Smooth muscle cell (in vitro differentiated cells): ENCODE results near the gene MBD5. TPM values are rescaled to one million over a fixed set of nuclear protein-coding genes. Genes with fewer than 3 reads are reported as not detected.
"Not testable (repeated sequence)": the region's sequence is repeated elsewhere in the genome, so short reads cannot be mapped to it uniquely, and the experiment has no call there.

Experiments used
- DNase-seq: peaks from one replicate; lab custom pipeline; 2025; ENCODE audit not compliant: unreplicated experiment; lab: John Stamatoyannopoulos, UW
- H2AFZ ChIP-seq: fragments of 200-600 bp; sonication (generic); 2 replicates; pipeline ENCODE4 v1.6.0; 2016; ENCODE audit warnings: antibody characterized with exemption, low read depth, mild to moderate bottlenecking
- H3F3A ChIP-seq: fragments of 200-600 bp; sonication (generic); 2 replicates; pipeline ENCODE4 v1.6.0; 2017; ENCODE audit warnings: antibody characterized with exemption, low read depth
- H3K27ac ChIP-seq: fragments of 200-600 bp; sonication (generic); 2 replicates; pipeline ENCODE4 v1.5.1; 2016; ENCODE audit warnings: low read depth, mild to moderate bottlenecking
- H3K27me3 ChIP-seq: fragments of 200-600 bp; sonication (generic); 2 replicates; pipeline ENCODE4 v1.6.1; 2016; ENCODE audit warnings: low read depth, mild to moderate bottlenecking
- H3K36me3 ChIP-seq: fragments of 200-600 bp; sonication (generic); 2 replicates; pipeline ENCODE4 v1.5.1; 2016; ENCODE audit warnings: low read depth
- H3K4me1 ChIP-seq: fragments of 200-600 bp; sonication (generic); 2 replicates; pipeline ENCODE4 v1.5.1; 2016; ENCODE audit warnings: low read depth
- H3K4me2 ChIP-seq: fragments of 200-600 bp; sonication (generic); 2 replicates; pipeline ENCODE4 v1.6.0; 2016; ENCODE audit warnings: mild to moderate bottlenecking
- H3K4me3 ChIP-seq: fragments of 200-600 bp; sonication (generic); 2 replicates; pipeline ENCODE4 v1.5.1; 2016; ENCODE audit warnings: mild to moderate bottlenecking
- H3K79me2 ChIP-seq: fragments of 200-600 bp; sonication (generic); 2 replicates; pipeline ENCODE4 v1.6.0; 2016; ENCODE audit warnings: low read depth, mild to moderate bottlenecking
- H3K9ac ChIP-seq: fragments of 200-600 bp; sonication (generic); 2 replicates; pipeline ENCODE4 v1.6.0; 2016; ENCODE audit warnings: low read depth
- H3K9me3 ChIP-seq: fragments of 200-600 bp; sonication (generic); replicated peaks from 2 replicates; pipeline ENCODE4 v1.5.1; 2016; ENCODE audit warnings: low read depth
- H4K20me1 ChIP-seq: fragments of 200-600 bp; sonication (generic); 2 replicates; pipeline ENCODE4 v1.6.0; 2016; ENCODE audit warnings: low read depth
- WGBS: methylation state at CpG from one replicate; pipeline ENCODE4 v1.1.7; 2016; ENCODE audit warnings: low lambda C conversion rate; 5-methylcytosine and 5-hydroxymethylcytosine counted together
- polyA plus RNA-seq: library from polyadenylated mRNA; unstranded; fragments of >200 nt; fragmentation: Nextera tagmentation; extraction: Ambion mirVana; gene quantifications from 2 replicates; pipeline ENCODE4 v1.2.1, GENCODE V29; 2016
- total RNA-seq: library from RNA; depleted of rRNA; stranded (reverse); fragments of >200 nt; gene quantifications from 2 replicates; pipeline ENCODE4 v1.2.3, GENCODE V29; 2014
- TF ChIP-seq, protein P1 (sequence below): fragments of 200-600 bp; sonication (generic); IDR thresholded peaks from 2 replicates; pipeline ENCODE4 v1.5.1; 2017; ENCODE audit warnings: borderline replicate concordance, mild to moderate bottlenecking, antibody characterized with exemption; ENCODE audit not compliant: insufficient read depth, poor library complexity, severe bottlenecking

The MBD5 gene
- total and polyA plus RNA-seq, 2 experiments from 2014 or later, result 25.7 to 31.2 TPM

GRCh38 chr2:147996828-147997227 lies 24.1 kb upstream of the MBD5 start:
- no peaks in the 10 kb centered on the region for H3K9me3 ChIP-seq
- DNase-seq, result no peak
- no peak overlapping the region for H3K27ac ChIP-seq
- H3F3A ChIP-seq, result no peaks in the 10 kb centered on the region
- TF ChIP-seq, protein P1, sequence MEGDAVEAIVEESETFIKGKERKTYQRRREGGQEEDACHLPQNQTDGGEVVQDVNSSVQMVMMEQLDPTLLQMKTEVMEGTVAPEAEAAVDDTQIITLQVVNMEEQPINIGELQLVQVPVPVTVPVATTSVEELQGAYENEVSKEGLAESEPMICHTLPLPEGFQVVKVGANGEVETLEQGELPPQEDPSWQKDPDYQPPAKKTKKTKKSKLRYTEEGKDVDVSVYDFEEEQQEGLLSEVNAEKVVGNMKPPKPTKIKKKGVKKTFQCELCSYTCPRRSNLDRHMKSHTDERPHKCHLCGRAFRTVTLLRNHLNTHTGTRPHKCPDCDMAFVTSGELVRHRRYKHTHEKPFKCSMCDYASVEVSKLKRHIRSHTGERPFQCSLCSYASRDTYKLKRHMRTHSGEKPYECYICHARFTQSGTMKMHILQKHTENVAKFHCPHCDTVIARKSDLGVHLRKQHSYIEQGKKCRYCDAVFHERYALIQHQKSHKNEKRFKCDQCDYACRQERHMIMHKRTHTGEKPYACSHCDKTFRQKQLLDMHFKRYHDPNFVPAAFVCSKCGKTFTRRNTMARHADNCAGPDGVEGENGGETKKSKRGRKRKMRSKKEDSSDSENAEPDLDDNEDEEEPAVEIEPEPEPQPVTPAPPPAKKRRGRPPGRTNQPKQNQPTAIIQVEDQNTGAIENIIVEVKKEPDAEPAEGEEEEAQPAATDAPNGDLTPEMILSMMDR, result no peak
- H3K9ac ChIP-seq, result no peak overlapping the region
- peaks cover 17% of the 10 kb centered on the region for H3K4me1 ChIP-seq
- H2AFZ ChIP-seq, result no peak overlapping the region
- H3K4me2 ChIP-seq, result no peak overlapping the region
- H3K36me3 ChIP-seq, result no peaks in the 10 kb centered on the region
- no peak overlapping the region for H3K4me3 ChIP-seq
- H4K20me1 ChIP-seq, result peaks cover 45% of the 10 kb centered on the region
- H3K79me2 ChIP-seq, result peaks cover 80% of the 10 kb centered on the region
- no peaks in the 10 kb centered on the region for H3K27me3 ChIP-seq

DNA sequence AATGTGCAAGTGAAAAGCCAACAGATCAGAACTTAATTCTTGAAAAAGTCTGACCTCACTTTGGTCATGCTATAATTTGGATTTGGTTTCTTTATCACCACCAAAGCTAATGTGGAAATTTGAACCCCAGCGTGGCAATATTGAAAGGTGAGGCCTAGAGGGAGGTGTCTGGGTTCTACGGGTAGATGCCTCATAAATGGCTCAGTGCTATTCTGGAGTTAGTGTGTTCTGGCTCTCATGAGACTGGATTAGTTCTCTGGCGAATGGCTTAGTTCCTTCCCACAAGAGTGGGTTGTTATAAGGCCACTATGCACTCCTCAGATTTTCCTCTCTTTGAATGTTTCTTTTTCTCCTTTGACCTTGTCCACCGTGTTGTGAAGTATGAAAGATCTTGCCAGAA lies 22.7 kb upstream of the MBD5 start:
- Histone ChIP-seq H3K9me3 (no peaks in the 10 kb centered on the region), H3K79me2 (peaks cover 82% of the 10 kb centered on the region)

DNA sequence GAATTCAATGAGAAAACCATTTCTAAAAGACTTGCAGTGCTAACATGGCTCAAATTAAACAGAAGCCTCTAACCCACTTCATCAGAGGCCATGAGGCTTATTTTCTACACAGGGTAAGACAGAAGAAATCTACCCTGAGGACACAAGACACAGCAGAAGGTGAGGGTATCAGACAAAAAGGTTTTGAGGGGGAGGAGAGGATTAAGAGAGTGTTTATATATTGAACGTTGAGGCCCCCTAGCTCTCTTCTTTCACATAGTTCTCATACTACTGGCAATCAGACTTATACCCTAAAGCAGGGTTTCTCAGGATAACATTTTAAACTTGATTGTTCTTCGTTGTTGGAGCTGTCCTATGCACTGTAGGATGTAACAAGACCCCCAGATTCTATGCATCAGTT lies 21.8 kb upstream of the MBD5 start:
- WGBS, result 49% methylated on average over 2 of the region's 2 CpGs

More for the DNA sequence above, 22.7 kb upstream of the MBD5 start:
- Histone ChIP-seq H3K27me3 (no peaks in the 10 kb centered on the region), H3K36me3 (no peaks in the 10 kb centered on the region), H3K4me2 (peak overlapping the region; percentile 3), H3K27ac (no peak overlapping the region), H3K9ac (no peak overlapping the region), H3K4me1 (peaks cover 17% of the 10 kb centered on the region), H2AFZ (no peak overlapping the region), H3F3A (no peaks in the 10 kb centered on the region), H3K4me3 (no peak overlapping the region), H4K20me1 (peaks cover 32% of the 10 kb centered on the region)
- TF ChIP-seq, protein P1, result no peak
- WGBS, result 46% methylated on average over 4 of the region's 4 CpGs
- no peak for DNase-seq

DNA sequence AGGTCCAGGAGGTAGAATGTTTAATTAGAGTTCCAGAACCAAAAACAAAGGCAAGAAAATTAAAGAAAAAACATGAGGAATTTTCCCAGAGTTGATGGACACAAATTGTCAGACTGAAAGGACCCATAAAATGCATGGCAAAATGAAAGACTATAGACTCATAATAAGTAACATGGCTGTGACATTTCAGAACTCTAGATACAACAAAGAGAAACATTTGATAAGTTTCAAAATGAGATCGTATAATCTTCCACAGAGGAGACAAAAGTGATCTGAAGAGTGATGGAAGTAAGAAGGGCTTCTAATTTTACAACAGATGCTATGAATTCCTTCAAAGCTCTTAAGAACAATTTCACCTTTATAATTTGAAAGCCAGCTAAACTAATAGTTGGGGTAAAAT lies 20.8 kb upstream of the MBD5 start:
- no peaks in the 10 kb centered on the region for H3K27me3 ChIP-seq
- no peaks in the 10 kb centered on the region for H3F3A ChIP-seq
- H3K9me3 ChIP-seq, result no peaks in the 10 kb centered on the region
- 93% methylated on average over 1 of the region's 1 CpG for WGBS
- no peak overlapping the region for H3K4me2 ChIP-seq
- DNase-seq, result no peak
- TF ChIP-seq, protein P1, result no peak
- H3K9ac ChIP-seq, result no peak overlapping the region
- H3K4me3 ChIP-seq, result no peak overlapping the region
- H3K36me3 ChIP-seq, result no peaks in the 10 kb centered on the region
- no peak overlapping the region for H2AFZ ChIP-seq
- peaks cover 29% of the 10 kb centered on the region for H4K20me1 ChIP-seq
- no peak overlapping the region for H3K27ac ChIP-seq
- peaks cover 79% of the 10 kb centered on the region for H3K79me2 ChIP-seq
- H3K4me1 ChIP-seq, result peaks cover 17% of the 10 kb centered on the region

More for the DNA sequence above, 21.8 kb upstream of the MBD5 start:
- no peak for DNase-seq
- Histone ChIP-seq H3K9ac (no peak overlapping the region), H3F3A (no peaks in the 10 kb centered on the region), H3K27ac (no peak overlapping the region), H3K4me3 (no peak overlapping the region), H3K4me2 (peak overlapping the region; percentile 30), H3K27me3 (no peaks in the 10 kb centered on the region), H3K9me3 (no peaks in the 10 kb centered on the region), H2AFZ (no peak overlapping the region), H3K4me1 (peaks cover 17% of the 10 kb centered on the region), H3K79me2 (peaks cover 82% of the 10 kb centered on the region), H4K20me1 (peaks cover 29% of the 10 kb centered on the region), H3K36me3 (no peaks in the 10 kb centered on the region)
- TF ChIP-seq, protein P1, result no peak

DNA sequence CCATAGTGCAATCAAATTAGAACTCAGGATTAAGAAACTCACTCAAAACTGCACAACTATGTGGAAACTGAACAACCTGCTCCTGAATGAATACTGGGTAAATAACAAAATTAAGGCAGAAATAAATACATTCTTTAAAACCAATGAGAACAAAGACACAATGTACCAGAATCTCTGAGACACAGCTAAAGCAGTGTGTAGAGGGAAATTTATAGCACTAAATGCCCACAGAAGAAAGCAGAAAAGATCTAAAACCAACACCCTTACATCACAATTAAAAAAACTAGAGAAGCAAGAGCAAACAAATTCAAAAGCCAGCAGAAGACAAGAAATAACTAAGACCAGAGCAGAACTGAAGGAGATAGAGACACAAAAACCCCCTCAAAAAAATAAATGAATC lies 18.5 kb upstream of the MBD5 start:
- H3F3A ChIP-seq, H3K4me3 ChIP-seq, H3K9me3 ChIP-seq, DNase-seq, H3K36me3 ChIP-seq, H3K27ac ChIP-seq, H2AFZ ChIP-seq, H3K4me2 ChIP-seq, H3K27me3 ChIP-seq, H3K9ac ChIP-seq: not testable (repeated sequence)
- Histone ChIP-seq H3K79me2 (peaks cover 85% of the 10 kb centered on the region), H3K4me1 (peaks cover 17% of the 10 kb centered on the region), H4K20me1 (peaks cover 29% of the 10 kb centered on the region)
